Stimulated activated naive CD4-positive, alpha-beta T cell treated with Interleukin-2 at 50 U/mL for 16 hours (primary cell): Measurements from ENCODE around the gene THAP3.

Experiments used
- DNase-seq: peaks from one replicate; lab custom pipeline; 2025; lab: John Stamatoyannopoulos, UW

THAP3 gene

DNA sequence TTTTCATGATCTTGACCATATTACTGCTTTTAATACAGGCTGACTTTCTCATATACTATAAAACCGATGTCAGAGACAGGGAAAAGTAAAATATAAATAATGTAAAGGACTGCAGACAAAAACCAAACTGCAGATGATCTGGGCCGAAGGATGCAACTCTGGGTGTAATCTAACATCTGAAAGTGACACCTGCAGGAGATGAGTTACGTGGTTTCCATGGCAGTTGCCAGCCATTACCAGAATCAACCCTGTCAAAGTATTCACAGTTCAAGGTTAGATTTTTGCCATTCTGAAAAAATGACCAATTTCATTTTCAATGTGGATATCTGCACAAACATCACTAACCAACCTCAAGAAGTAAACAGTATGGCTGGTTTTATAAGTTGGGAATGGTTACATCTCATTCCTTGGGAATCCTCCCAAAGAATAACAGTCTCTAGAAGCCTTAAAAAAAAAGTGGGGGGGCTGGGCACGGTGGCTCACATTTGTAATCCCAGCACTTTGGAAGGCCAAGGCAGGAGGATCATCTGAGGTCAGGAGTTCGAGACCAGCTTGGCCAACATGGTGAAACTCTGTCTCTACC is 49.2 kb downstream of the THAP3 start:
- DNase-seq, result no peak

DNA sequence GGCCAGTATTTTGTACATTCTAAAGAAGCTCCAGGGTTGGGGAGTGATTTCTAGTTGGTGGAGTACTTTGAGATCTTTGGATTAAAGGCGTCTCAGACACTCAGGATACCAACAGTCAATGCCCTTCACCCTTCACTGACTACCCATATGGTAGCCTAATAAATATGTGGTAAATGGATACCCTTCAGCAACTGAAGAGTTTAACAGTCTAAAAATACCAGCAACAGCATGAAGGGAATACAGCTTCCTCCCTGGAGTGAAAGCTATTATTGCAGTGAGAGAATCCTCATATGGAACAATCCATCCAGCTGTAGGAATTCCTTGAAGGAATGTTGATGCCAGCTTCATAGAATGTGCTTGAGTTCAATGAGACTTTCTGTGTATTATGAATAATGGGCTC is 50.1 kb downstream of the THAP3 start:
- no peak for DNase-seq

DNA sequence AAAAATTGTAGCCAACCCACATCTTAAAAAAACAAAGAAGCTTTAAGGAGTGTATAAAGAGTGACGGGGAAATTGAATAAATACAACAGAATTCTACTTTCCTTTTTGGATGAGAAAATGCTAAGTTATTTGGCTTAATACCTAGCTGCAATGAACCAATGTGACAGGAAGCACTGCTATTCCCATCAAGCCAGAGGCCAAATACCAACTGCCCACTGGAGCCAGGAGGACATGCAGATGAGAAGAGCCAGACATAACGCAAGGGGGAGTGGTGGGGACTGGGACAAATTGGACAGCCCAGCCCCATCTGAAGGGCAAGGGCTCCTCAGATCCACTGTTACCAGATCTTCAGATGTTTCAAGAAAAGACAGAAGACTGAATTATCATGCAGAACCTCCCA is 51.3 kb downstream of the THAP3 start:
- no peak for DNase-seq
